GM12891 (cell line): ENCODE data around the gene MICAL3.
"Not testable (repeated sequence)": the region's sequence is repeated elsewhere in the genome, so short reads cannot be mapped to it uniquely, and the experiment has no call there.

Experiments used
- DNase-seq: peaks from one replicate; pipeline ENCODE4 v3.0.0; 2011; ENCODE audit warnings: low spot score; ENCODE audit not compliant: insufficient read length
- FAIRE-seq: peaks from 2 replicates; lab custom pipeline; 2011; peaks lifted over from hg19 to GRCh38; lab: Jason Lieb, UNC
- PAX5 ChIP-seq: IDR thresholded peaks from 2 replicates; pipeline ENCODE4 v1.6.1; 2011; ENCODE audit warnings: low read length, moderate library complexity, mild to moderate bottlenecking; ENCODE audit not compliant: insufficient read depth, severe bottlenecking
- POLR2A ChIP-seq: IDR thresholded peaks from 2 replicates; pipeline ENCODE4 v1.6.1; 2011; ENCODE audit warnings: low read depth, low read length, control low read depth
- POLR2AphosphoS5 ChIP-seq: IDR thresholded peaks from 2 replicates; pipeline ENCODE4 v1.6.1; 2011; ENCODE audit warnings: low read depth, low read length, control low read depth
- POU2F2 ChIP-seq: IDR thresholded peaks from 2 replicates; pipeline ENCODE4 v1.6.1; 2011; ENCODE audit warnings: low read depth, mild to moderate bottlenecking, control low read depth, low read length, moderate library complexity
- SPI1 ChIP-seq: IDR thresholded peaks from 2 replicates; pipeline ENCODE4 v1.6.1; 2011; ENCODE audit warnings: low read depth, low read length, control low read depth
- TAF1 ChIP-seq: IDR thresholded peaks from 2 replicates; pipeline ENCODE4 v1.6.1; 2011; ENCODE audit warnings: low read depth, low read length, control low read depth

The MICAL3 gene

GRCh38 chr22:18050065-18050464 lies 25.7 kb upstream of the MICAL3 start:
- DNase-seq = no peak
- TF ChIP-seq PAX5 (no peak), POLR2A (no peak), TAF1 (no peak), POLR2AphosphoS5 (no peak), SPI1 (no peak), POU2F2 (no peak)
- no peak for FAIRE-seq

DNA sequence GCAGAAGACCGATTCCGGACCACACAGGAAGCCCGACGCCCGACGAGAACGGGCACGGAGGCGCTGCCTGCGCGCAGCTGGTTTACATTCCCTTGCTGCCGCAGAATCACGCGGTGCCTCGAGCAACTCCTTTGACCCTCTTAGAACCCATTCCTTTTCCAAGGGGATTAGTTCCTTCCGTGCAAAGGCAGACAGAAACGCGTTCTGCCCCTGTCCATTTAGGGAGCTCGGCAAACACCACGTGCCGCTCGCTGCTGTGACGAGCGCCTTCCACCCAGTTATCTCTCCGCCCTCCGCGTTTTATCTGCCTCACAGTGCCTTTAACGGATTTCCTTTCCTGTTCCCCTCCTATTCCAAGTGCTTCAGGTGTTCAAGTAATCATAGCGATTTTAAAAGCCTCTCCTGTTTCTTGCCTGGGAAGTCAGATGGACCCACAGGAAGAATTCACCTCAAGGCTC lies 24.1 kb upstream of the MICAL3 start:
- no peak for TF ChIP-seq POLR2A
- TF ChIP-seq POU2F2 = no peak
- no peak for TF ChIP-seq TAF1
- no peak for TF ChIP-seq SPI1
- no peak for TF ChIP-seq POLR2AphosphoS5
- no peak for TF ChIP-seq PAX5
- FAIRE-seq (no peak), DNase-seq (no peak)

GRCh38 chr22:18048041-18048440 lies 23.7 kb upstream of the MICAL3 start:
- no peak for DNase-seq
- TF ChIP-seq TAF1 = no peak
- no peak for TF ChIP-seq POLR2A
- no peak for TF ChIP-seq SPI1
- TF ChIP-seq POU2F2 = no peak
- TF ChIP-seq PAX5 = no peak
- no peak for TF ChIP-seq POLR2AphosphoS5
- FAIRE-seq = no peak

GRCh38 chr22:18045794-18046193 lies 21.4 kb upstream of the MICAL3 start:
- DNase-seq (no peak), FAIRE-seq (no peak)
- TF ChIP-seq PAX5 = no peak
- no peak for TF ChIP-seq POLR2AphosphoS5

DNA sequence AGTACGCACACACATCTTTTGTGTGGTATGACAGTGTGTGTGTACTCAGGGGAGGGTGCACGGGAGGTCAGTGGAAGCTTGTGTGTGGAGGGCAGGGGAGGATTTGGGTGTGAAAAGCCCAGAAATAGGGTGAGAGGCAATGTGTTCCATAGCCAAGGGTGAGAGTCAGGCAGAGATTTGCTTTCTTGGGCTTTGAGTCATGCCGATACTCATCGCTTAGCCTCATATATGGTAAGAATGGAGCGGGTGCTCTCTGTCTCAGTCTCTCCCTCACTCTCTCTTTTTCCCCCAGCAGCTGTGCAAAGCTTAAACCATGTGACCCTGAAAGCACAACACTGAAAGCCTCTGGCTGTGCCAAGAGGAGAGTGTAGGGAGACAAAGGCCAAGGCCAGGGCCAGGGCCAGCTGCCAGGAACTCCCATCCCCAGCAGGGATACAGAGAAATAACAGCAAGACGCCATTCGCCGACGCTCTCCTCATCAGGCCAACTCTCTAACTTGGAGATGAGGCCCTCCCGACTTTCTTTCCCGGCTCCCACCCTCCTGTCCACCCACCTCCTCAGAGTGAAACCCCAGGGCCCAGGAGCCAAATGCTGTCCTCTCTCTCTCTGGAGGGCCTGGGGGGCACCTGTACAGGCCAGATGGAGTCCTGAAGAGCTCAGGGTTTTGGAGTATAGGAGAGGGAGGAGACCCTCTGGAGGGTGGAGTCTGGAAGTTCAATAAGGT lies 20.3 kb upstream of the MICAL3 start:
- DNase-seq (no peak), FAIRE-seq (no peak)
- no peak for TF ChIP-seq SPI1
- TF ChIP-seq PAX5 = no peak
- no peak for TF ChIP-seq POLR2A
- TF ChIP-seq POU2F2 = no peak
- no peak for TF ChIP-seq TAF1
- no peak for TF ChIP-seq POLR2AphosphoS5

DNA sequence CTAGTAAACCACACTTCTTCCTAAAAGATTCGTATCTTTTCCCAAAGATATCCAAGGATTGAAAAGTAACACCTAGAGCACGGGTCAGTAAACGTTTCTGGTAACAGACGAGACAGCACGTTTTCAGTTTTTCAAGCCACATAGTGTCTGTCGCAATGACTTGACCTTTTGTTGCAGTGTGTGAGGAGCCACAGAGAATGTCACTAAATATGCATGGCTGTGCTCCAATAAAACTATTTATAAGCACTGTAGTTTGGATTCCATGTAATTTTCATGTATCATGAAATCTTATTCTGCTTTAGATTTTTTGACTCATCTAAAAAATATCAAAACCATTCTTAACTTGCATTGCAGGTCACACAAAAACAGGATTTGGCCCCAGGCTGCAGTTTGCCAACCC lies 18.3 kb upstream of the MICAL3 start:
- DNase-seq (no peak), FAIRE-seq (no peak)
- TF ChIP-seq TAF1 = no peak
- TF ChIP-seq POLR2AphosphoS5 = no peak
- no peak for TF ChIP-seq PAX5
- TF ChIP-seq POU2F2 = no peak
- TF ChIP-seq POLR2A = no peak
- no peak for TF ChIP-seq SPI1

GRCh38 chr22:18040898-18041297 lies 16.5 kb upstream of the MICAL3 start:
- not testable (repeated sequence) for FAIRE-seq, DNase-seq

GRCh38 chr22:18035751-18036150 lies 11.4 kb upstream of the MICAL3 start:
- no peak for FAIRE-seq

GRCh38 chr22:18034076-18034475 lies 9.7 kb upstream of the MICAL3 start:
- no peak for DNase-seq
- TF ChIP-seq SPI1 (no peak), POU2F2 (no peak), POLR2A (no peak), POLR2AphosphoS5 (no peak), TAF1 (no peak), PAX5 (no peak)
- FAIRE-seq = no peak

More at GRCh38 chr22:18035751-18036150, 11.4 kb upstream of the MICAL3 start:
- DNase-seq = no peak
- TF ChIP-seq POU2F2 = no peak
- no peak for TF ChIP-seq TAF1
- no peak for TF ChIP-seq SPI1
- TF ChIP-seq PAX5 = no peak
- TF ChIP-seq POLR2AphosphoS5 = no peak

GRCh38 chr22:18033204-18033998 lies 9.0 kb upstream of the MICAL3 start:
- FAIRE-seq (no peak), DNase-seq (no peak)
- no peak for TF ChIP-seq POU2F2
- TF ChIP-seq POLR2AphosphoS5 = no peak
- TF ChIP-seq POLR2A = no peak
- no peak for TF ChIP-seq TAF1
- no peak for TF ChIP-seq PAX5
- no peak for TF ChIP-seq SPI1
